ENCODE data around the gene UBE2O.
A peak's percentile ranks its signal among the peaks of the same experiment; 100 is the strongest.

DNA sequence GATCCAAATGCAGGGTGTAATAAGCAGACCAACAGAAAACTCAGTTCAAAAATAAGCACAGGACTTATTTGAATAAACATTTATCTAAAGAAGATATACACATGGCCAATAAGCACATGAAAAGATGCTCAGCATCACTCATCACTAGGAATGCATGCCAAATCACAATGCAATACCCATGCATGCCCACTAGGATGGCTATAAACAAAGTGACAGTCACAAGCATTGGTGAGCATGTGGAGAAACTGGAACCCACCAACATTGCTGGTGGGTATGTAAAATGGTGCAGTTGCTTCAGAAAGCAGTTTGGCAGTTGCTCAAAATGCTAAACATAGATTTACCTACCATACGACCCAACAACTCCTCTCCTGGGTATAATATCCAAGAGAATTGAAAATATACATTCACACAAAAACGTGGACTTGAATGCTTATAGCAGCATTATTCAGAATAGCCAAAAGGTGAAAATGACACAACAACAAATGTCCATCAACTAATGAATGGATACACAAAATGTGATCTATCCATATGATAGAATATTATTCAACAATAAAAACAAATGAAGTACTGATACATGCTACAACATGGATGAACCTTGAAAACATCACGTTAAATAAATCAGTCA is 20.1 kb downstream of the UBE2O start:
- TF ChIP-seq, protein P1, sequence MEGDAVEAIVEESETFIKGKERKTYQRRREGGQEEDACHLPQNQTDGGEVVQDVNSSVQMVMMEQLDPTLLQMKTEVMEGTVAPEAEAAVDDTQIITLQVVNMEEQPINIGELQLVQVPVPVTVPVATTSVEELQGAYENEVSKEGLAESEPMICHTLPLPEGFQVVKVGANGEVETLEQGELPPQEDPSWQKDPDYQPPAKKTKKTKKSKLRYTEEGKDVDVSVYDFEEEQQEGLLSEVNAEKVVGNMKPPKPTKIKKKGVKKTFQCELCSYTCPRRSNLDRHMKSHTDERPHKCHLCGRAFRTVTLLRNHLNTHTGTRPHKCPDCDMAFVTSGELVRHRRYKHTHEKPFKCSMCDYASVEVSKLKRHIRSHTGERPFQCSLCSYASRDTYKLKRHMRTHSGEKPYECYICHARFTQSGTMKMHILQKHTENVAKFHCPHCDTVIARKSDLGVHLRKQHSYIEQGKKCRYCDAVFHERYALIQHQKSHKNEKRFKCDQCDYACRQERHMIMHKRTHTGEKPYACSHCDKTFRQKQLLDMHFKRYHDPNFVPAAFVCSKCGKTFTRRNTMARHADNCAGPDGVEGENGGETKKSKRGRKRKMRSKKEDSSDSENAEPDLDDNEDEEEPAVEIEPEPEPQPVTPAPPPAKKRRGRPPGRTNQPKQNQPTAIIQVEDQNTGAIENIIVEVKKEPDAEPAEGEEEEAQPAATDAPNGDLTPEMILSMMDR (IDR thresholded peaks at IDR 0.05; ENCODE audit: insufficient read depth, low read depth, low read length), result peak; percentile 45
- no peak for TF ChIP-seq EZH2 (IDR thresholded peaks at IDR 0.05; ENCODE audit: insufficient read depth, low read length)
